ACHN (cell line): Measurements from ENCODE around the gene NEDD4L.
"Not testable (repeated sequence)": the region's sequence is repeated elsewhere in the genome, so short reads cannot be mapped to it uniquely, and the experiment has no call there.

Experiments used
- DNase-seq: peaks from one replicate; pipeline ENCODE4 v3.0.0-alpha.2; 2015
- in situ Hi-C: cut with HindIII; loops from 2 replicates; pipeline ENCODE4 v1.10.0; 2017; ENCODE audit warnings: low sequenced_read_pairs, low pct_ligation_motif_present, low pct_unique_long_range_greater_than_20kb

NEDD4L gene

DNA sequence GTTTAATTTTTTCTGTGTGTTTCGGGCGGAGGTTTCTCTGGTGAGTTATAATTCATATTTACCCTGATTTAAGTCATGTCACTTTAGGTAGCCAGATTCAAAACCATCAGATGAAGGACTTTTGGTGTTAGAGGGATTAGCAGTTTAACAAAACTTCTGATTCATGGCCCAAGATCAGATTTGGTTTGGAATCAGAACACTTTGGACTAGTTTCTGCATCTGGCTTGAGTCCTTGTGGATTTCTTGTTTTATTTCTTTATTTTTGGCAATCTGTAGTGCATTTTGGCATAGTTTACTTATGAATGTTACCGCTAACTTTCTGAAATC is 3.5 kb downstream of the NEDD4L start:
- in situ Hi-C loops: no loop called here

DNA sequence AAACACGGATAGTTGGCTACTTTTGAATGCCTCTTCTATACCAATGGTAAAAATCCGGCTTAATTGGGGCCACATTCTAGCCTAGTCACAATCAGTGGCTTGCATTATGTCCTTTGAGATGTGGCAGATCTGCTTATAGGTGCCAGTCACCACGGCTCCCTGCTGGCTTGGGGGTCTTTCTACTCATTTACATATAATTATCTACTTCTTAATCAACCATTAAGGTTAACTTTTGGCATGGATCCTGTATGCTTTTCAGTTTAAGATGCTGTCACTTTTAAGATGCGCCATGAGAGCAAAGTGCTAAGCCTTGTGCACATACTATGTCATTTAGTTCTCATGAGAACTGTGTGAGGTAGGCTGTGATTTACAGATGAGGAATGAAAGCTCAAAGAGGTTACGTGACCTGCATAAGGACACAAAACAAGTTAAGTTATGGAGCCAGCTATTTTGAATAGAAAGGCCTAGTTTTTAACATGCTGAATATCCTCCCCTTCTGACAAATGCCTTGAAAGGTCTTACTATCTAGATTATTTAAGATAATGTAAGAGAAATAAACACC is 4.1 kb downstream of the NEDD4L start:
- in situ Hi-C loops: no loop called here
- DNase-seq: no peak

More for the DNA sequence above, 3.5 kb downstream of the NEDD4L start:
- DNase-seq: no peak

DNA sequence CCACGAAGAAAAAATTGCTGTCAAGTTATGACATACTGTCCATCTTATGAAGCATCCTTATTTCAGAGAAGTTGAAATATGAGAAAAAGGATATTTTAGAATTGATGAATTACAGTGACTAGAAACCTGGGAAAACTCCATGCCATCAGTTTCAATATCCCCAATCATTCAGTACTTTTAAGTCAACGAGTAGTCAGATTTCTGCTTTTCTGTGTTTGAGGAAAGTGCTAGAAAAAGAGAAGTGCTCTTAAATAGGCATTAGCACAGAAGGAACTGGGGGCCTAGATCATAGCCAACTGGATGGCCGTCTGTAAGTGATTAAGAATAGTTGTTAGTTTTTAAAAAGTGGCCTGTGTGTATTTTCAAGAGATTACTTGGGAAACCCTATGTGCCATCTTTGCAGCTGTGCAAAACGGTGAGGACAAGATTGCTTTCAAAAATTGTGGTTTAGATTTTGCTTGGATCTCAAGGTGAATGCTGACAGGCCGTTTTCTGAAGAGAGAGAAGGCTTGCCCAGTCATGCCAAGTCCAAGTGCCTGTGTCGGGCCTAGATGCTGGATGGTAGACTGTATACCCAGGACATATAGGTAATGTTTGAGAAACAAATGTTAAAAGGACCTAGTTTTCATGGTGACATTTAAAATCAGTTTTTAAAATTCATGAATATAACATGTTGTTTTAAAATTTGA is 5.1 kb downstream of the NEDD4L start:
- in situ Hi-C loops: no loop called here

DNA sequence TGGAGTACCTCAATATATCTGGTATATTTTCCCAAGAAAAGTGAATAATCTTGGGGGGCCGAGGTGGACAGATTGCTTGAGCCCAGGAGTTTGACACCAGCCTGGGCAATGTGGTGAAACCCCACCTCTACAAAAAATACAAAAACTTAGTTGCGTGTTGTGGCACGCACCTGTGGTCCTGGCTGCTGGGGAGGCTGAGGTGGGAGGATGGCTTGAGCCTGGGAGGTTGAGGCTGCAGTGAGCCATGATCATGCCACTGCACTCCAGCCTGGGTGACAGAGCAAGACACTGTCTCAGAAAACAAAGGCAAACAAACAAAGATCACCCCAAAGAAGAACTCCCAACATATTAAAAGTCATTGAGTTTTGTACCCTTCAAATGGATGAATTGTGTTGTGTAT is 6.9 kb downstream of the NEDD4L start:
- in situ Hi-C loops, DNase-seq: not testable (repeated sequence)

More for the DNA sequence above, 5.1 kb downstream of the NEDD4L start:
- DNase-seq: no peak

DNA sequence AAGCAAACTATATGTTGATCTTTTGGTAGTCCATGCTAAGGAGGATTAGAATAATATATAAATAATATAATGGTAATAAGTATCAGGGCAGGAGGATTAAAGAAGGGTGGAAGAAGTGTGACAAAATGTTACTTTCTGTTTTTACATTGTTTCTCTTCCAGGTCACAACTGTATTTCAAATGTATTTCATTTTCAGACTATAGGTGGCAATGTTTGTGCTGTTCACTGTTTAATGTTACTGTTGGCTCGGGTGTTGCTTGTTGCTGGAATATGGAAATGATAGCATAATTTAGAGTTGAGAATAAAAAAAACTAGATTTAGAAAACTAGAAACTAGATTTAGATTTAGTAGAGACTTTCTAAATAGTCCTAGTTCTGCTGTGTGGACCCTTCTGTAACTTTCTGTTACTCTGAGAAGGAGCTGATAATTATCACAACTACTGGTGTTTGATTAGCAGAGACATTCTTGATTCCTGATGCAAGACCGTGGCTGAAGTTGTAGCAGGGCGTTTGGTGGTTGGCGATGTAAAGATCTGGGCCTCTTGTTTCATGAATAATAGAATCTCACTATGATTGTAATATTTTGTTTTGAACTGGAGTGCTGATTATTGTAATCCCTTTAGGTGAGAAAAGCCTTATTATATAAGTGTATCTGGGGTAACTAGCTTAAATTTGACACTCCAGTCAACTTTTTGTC is 7.9 kb downstream of the NEDD4L start:
- peak; percentile 55 for DNase-seq

DNA sequence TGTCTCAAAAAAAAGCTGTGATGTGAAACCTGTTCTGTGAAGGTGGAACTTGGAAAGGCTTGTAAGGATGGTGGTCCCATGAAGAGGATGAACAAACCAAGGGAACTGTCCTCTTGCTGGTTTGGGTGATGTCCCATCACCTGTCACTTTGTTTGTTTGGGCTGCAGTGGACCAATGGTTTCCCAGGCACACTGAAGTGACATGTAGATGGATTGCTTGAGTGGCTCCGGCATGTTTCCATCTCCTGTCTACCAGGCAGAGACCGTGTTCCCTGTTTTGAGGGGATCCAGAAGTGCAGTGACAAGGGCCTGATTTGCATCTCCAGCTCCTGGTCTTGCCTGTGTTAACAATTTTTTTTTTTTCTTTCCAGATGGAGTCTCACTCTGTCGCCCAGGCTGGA is 8.9 kb downstream of the NEDD4L start:
- in situ Hi-C loops: no loop called here
- DNase-seq: no peak

More for the DNA sequence above, 7.9 kb downstream of the NEDD4L start:
- in situ Hi-C loops: no loop called here

DNA sequence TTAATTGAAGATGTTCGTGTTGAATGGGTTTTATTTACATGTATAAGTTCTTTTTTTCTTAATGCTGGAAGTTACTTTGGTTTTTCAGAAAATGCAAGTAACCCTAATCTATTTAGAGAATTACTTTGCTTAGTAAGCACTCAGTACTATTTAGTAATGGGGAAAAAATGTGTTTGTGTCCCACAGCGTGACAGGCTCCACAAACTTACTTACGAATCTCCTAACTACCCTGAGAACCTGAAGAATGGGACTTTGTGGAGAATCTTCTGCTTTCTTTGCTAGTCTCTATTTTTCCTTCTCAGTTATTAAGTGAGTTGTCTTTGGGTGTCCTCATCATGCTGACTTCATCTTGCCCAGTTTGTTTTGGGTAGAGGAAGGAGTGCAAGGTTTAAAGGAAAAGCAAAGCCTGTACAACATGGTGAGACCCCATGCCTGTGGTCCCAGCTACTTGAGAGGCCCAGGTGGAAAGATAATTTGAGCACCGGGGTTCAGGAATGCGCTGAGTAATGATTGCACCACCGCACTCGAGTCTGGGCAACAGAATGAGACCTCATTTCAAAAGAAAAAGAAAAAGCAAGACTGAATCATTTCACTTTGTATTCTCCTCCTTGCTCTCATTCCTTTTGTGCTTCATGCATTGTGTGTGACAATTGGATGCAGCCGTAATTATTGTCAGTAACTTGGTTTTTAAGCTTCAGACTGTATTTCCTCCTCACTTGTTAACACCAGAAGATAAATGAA is 10.2 kb downstream of the NEDD4L start:
- peak; percentile 30 for DNase-seq
- in situ Hi-C loops: no loop called here

DNA sequence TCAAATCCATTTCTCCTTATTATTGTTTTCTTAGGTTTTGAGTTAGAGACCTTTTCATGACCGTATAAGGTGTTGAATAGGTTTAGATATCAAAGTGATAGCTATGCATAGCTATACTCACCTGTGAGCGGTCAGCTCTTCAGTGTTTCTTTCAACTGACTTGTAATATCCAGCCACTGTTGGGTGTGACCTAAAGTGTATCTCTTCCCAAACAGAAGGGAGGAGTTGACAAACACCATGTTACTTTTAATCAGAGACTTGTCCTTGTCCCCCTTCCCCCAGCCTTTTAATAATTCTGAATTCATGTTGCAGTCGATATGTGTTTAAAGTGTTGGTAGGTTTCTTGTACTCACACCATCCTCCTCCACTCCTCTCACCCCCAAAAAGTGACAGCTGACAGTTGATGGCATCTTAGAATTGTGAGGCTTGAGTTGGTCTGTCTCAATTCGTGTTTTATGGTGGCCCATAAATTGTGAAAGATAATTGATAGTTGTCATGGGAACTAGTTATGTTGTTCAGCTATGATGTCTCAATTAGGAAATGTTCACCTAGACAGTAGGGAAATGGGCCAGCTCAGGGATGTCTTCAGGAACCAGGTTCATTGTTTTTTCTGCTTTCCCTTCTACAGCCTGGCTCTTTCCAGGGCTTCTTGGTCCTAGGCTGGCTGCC is 12.0 kb downstream of the NEDD4L start:
- DNase-seq: no peak
- in situ Hi-C loops: no loop called here

DNA sequence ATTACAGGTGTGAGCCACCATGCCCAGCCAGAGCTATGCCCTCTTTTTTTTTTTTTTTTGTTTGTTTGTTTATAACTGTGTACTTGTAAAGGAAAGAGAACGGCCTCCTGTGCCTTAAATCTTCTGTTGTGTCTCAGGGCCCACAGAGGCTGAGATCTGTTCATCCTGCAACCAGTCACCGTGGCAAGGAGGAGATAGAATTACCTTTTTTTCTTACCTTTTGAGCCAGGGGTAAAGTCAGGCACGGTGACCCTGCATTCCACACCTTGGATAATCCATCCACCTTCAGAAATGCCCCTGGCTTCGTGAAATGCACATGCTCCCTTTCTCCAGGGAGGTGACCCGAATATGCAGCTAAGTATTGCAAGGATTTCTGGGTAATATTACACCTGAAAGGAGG is 12.8 kb downstream of the NEDD4L start:
- in situ Hi-C loops: no loop called here
- DNase-seq: no peak

DNA sequence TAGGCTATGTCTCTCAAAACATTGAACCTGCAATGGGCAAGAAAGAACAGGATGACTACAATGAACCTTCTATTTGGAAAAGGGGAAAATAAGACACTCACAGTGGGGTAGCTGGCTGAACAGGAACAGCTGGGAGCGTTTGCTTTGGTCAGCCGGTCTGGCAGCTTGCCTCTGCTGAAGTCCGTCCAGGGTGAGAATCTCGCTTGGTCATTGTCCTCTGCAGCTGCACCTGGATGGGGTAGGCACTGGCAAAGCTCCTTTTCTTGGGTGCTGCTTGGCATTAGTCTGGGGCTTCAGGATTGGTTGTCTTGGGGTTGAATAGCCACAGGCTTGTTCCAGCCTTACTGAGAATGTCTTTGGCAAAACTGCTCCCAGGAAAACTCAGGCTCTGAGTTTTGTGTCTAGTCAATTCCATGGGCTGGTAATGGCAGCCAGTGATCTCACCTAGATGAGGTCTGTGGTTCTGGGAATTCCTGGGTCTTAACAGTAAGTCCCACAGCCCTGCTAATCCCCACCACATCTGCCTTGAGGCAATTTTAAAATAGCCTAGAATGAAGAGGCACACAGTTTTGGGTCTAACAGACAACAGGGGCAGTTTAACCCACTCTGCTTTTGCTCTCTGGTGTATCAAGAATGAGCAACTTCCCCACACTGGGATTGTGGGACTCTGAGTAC is 13.4 kb downstream of the NEDD4L start:
- in situ Hi-C loops: no loop called here

DNA sequence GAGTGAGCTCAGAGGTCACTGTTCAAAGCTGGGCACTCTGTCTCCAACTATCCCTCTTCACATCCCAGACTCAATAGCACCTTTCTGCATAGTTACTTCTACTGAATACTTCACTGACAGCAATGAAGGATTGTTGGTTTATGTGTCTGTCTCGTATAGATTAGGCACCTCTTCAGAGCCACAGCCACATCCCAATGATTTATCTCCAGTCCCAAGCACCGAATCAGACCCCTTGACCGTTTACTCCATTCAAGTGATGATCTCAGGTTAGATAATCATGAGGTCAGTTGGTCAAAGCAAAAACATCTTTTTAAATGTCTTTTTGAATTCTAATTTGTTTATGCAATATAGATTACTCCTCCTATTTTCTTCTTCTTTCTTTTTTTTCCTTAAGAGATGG is 14.7 kb downstream of the NEDD4L start:
- no peak for DNase-seq

More for the DNA sequence above, 13.4 kb downstream of the NEDD4L start:
- DNase-seq: no peak

DNA sequence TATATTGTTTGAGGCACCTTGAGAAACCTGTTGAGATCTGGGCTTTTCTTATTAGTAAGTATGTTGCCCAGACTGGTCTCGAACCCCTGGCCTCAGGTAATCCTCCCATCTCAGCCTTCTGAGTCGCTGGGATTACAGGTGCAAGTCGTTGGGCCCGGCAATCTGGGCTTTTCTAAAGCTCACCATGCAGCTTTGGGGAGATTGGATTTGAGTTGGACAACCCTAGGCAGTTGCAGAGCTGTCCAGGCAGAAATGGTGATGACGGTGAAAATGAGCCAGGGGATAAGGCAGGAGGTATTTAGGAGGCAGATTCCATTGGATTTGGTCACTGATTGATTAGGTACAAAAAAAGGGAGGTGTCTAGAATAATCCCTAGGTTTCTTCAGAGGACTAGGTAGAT is 16.2 kb downstream of the NEDD4L start:
- DNase-seq: no peak
- in situ Hi-C loops: no loop called here

More for the DNA sequence above, 14.7 kb downstream of the NEDD4L start:
- in situ Hi-C loops: no loop called here

DNA sequence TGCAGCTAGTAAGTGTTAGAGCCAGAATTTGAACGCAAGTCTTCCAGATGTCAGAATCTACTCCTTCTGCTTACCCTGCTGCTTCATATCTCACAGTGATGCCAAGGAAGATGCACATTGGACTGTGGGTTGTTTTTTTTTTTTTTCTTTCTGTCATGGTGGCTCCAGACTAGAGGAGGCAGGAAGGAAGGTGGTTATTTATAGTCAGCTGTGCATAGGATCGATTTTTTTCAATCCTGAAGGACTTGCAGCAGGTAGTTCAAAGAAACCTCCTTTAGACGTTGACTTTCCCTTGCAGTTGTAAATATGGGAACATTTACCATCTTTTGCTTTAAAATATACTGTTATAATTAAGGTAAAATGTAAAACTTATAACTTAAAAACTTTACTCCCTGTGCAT is 17.3 kb downstream of the NEDD4L start:
- DNase-seq: no peak
- in situ Hi-C loops: no loop called here

DNA sequence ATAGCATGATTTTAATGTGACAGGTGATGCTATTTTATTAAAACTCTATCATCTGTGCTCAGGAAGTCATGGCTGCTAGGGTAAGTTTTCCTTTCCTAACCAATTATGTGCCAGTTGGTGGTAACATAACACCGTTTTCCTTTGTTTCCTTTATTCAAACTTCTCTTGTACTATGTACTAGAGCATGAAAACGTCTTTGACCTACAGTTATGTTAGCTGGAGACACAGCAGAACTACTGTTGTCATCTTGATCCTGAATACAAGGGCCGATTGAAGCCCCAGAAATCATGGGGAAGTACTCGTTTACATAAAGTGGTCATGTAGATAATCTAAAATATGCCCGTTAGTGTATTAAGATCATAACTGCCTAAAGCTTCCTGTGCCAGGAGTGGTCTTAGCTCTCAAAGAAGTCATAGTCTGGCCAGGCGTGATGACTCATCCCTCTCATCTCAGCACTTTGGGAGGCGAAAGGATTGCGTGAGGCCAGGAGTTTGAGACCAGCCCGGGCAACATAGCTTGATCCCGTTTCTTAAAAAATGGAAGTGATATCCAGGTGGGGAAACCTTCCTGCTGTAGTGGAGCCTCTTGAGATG is 20.5 kb downstream of the NEDD4L start:
- in situ Hi-C loops: no loop called here

DNA sequence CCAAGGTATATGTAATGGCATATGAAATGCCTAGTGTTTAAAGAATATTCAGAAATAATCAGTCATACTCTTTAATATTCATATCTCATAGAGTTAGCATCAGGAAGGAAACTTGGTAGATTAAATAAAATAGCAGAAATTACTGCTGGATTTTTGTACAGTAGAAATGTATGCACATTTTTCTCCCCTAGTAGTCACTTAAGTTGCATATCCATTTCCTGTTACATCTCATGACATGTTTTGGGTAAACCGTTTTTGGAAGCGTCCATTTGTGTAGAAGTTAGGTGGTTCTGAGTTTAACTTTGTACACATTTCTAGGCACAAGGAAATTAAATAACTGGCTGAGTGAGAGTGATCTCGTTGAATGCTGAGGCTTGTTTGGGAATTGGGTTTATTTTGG is 21.9 kb downstream of the NEDD4L start:
- DNase-seq: no peak
- in situ Hi-C loops: no loop called here

More for the DNA sequence above, 20.5 kb downstream of the NEDD4L start:
- no peak for DNase-seq

DNA sequence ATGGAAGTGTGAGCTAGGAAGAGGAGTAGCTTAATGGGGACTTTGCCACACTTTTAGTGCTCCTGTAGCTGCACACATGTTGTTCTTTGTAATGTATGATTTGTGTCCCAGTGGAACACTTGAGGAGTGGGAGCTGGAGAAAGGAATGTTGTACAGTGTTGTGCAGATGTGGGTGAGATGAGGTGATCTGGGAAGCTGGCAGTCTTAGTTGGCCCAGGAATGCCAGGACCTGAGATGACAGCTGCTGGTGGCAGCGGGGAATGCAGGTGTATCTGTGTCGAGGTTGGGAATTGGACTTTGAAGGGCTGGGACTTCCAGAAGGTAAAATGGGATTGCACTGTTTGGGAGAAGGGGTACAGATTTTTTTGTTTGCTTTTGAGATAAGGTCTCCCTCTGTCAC is 23.6 kb downstream of the NEDD4L start:
- DNase-seq: no peak
- in situ Hi-C loops: no loop called here

DNA sequence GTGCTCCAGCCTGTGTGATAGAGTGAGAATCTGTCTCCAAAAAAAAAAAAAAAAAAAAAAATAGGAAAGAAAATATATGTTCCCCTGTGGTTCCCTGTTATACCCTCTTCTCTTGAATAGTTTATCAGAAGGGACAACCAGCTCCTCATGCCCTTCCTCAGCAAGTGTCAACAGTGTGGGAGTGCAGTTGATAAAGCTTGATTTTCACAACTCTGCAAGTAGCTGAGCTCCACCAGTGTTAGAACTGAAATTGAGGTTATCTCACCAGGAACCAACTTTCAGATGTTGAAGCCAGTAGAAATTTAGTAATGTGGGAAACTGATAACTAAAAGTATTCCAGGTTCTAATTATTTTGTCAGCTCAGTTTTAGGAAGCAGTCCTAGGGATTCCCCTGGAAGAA is 25.1 kb downstream of the NEDD4L start:
- DNase-seq: no peak
- in situ Hi-C loops: no loop called here

DNA sequence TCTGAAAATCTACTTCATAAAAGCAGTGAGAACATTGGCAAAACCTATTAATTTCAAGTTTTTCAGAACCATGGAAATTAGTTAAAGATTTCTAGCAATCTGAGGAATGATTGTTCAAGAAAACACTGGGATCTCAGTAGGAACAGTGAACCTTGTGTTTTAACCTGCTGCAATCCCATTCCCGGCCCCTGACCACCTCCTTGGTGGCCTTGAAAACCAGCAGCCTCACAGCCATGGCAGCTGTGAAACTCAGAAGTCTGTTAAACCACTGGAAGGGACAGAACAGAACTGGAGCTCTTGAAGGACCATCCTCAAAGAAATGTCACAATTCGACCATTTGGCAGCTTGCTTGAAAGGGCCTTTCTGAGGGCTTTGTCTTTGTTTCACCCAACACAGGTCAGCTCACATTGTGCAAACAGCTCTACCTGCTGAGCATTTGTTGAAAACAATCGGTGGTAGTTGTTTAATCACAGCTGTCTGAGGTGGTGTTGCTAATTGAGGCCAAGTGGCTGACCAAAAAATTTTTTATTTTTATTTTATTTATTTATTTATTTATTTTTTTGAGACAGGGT is 25.8 kb downstream of the NEDD4L start:
- in situ Hi-C loops: no loop called here
- no peak for DNase-seq
